Uterus (tissue), 2 donors: Measurements from ENCODE around the gene CUL4B.

Experiments used
- CTCF ChIP-seq, 4 experiments: fragments of 200-600 bp in 2 of 4; fragments of 450-650 bp in 2 of 4; sonication (generic) in 2 of 4; IDR thresholded peaks; one replicate each; pipeline ENCODE4 v1.5.1; 2016 to 2019; ENCODE audit warnings: antibody characterized with exemption in 4 of 4, mild to moderate bottlenecking in 2 of 4, moderate library complexity in 1 of 4
- POLR2A ChIP-seq, 2 donors: fragments of 450-650 bp; IDR thresholded peaks; one replicate each; pipeline ENCODE4 v1.6.1; 2016; ENCODE audit warnings: antibody characterized with exemption in 2 of 2, mild to moderate bottlenecking in 1 of 2, moderate library complexity in 1 of 2

- TF ChIP-seq CTCF (IDR thresholded peaks at IDR 0.05) (no peak), POLR2A (IDR thresholded peaks at IDR 0.05) (no peak)
Observed at GRCh38 chrX:120568609-120569008, 7.8 kb upstream of the CUL4B start.
